Forelimb muscle (tissue), 1 donor: ENCODE measurements around the gene RNLS. TPM values are rescaled to one million over a fixed set of nuclear protein-coding genes. Genes with fewer than 3 reads are reported as not detected.
"Not testable (repeated sequence)": the region's sequence is repeated elsewhere in the genome, so short reads cannot be mapped to it uniquely, and the experiment has no call there.

Source experiments
- DNase-seq: peaks from one replicate; pipeline ENCODE4 v3.0.0-alpha.2; 2013; ENCODE audit warnings: low read depth
- polyA plus RNA-seq: library from polyadenylated mRNA; unstranded; fragments of 120-200 nt; gene quantifications from one replicate; pipeline ENCODE4 v1.2.1, GENCODE V29; 2013; ENCODE audit not compliant: insufficient read length

The RNLS gene
- polyA plus RNA-seq, 1 donor, result 2.1 TPM

- no peak for DNase-seq
These were observed 194.8 kb downstream of the RNLS start for GRCh38 chr10:88388324-88388723.

- DNase-seq, result peak; percentile 74
These were observed 196.0 kb downstream of the RNLS start for GRCh38 chr10:88386821-88387773.

- no peak for DNase-seq
These were observed 196.8 kb downstream of the RNLS start for GRCh38 chr10:88386204-88386788.

GRCh38 chr10:88385601-88386203, 197.4 kb downstream of the RNLS start:
- DNase-seq, result no peak

- no peak for DNase-seq
These were observed 199.8 kb downstream of the RNLS start for GRCh38 chr10:88383276-88383675.

- DNase-seq, result no peak
These were observed 200.4 kb downstream of the RNLS start for GRCh38 chr10:88382699-88383098.

GRCh38 chr10:88379575-88379974, 203.5 kb downstream of the RNLS start:
- DNase-seq, result no peak

- no peak for DNase-seq
These were observed 205.6 kb downstream of the RNLS start for GRCh38 chr10:88377510-88377909.

- no peak for DNase-seq
These were observed 208.5 kb downstream of the RNLS start for GRCh38 chr10:88374392-88375175.

GRCh38 chr10:88372881-88373592, 210.1 kb downstream of the RNLS start:
- no peak for DNase-seq

GRCh38 chr10:88372051-88372715, 210.9 kb downstream of the RNLS start:
- DNase-seq, result no peak

- no peak for DNase-seq
These were observed 212.4 kb downstream of the RNLS start for GRCh38 chr10:88370713-88371112.

GRCh38 chr10:88366772-88367171, 216.3 kb downstream of the RNLS start:
- no peak for DNase-seq

GRCh38 chr10:88361995-88362807, 220.9 kb downstream of the RNLS start:
- DNase-seq, result no peak

- DNase-seq, result no peak
These were observed 221.6 kb downstream of the RNLS start for GRCh38 chr10:88361494-88361893.

- DNase-seq, result not testable (repeated sequence)
These were observed 227.4 kb downstream of the RNLS start for GRCh38 chr10:88355750-88356149.

GRCh38 chr10:88347597-88348304, 235.4 kb downstream of the RNLS start:
- no peak for DNase-seq

GRCh38 chr10:88347022-88347421, 236.1 kb downstream of the RNLS start:
- DNase-seq, result no peak
